ENCODE results near the gene SYMPK.
A peak's percentile ranks its signal among the peaks of the same experiment; 100 is the strongest.
"Not testable (repeated sequence)": the region's sequence is repeated elsewhere in the genome, so short reads cannot be mapped to it uniquely, and the experiment has no call there.

SYMPK gene

GRCh38 chr19:45862564-45863334 is at the start of gene SYMPK:
Gene SYMPK (minus strand): TSS chr19:45863147. CDS start chr19:45854495, 8,652 bp downstream.
- peak; percentile 91 for DNase-seq

GRCh38 chr19:45911291-45911690 is 48.3 kb upstream of the SYMPK start:
- no peak for DNase-seq

DNA sequence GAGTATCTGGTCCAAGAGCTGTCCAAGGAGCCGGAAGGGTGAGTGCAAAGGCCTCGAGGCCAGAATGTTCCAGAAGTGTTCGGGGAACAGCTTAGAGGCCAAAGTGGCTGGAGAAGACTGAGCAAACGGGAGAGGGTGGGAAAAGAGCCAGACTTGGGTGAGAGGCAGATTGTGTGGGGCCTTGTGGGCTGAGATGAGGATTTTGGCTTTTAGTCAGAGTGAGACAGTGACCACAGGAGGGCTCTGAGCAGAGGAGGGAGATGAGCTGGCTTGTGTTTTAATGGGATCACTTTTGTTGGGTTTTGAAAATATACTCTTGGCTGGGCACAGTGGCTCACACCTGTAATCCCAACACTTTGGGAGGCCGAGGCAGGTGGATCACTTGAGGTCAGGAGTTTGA is 46.0 kb upstream of the SYMPK start:
- no peak for DNase-seq

- no peak for DNase-seq
These were observed 43.3 kb upstream of the SYMPK start for GRCh38 chr19:45906221-45906620.

DNA sequence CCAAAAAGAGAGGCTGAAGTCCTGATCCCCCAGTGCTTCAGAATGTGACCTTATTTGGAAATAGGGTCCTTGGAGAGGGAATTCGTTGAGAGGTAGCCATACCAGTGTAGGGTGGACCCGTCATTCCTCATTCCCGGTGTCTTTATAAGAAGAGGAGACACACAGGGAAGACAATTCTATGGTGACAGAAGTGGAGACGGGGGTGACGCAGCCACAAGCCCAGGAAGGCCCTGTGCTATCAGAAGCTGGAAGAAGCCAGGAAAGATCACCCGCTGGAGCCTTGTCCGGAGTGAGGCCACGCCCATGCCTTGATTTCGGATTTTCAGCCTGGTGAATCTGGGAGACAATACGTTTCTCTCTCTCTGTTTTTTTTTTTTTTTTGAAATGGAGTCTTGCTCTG is 42.1 kb upstream of the SYMPK start:
- DNase-seq, result no peak

DNA sequence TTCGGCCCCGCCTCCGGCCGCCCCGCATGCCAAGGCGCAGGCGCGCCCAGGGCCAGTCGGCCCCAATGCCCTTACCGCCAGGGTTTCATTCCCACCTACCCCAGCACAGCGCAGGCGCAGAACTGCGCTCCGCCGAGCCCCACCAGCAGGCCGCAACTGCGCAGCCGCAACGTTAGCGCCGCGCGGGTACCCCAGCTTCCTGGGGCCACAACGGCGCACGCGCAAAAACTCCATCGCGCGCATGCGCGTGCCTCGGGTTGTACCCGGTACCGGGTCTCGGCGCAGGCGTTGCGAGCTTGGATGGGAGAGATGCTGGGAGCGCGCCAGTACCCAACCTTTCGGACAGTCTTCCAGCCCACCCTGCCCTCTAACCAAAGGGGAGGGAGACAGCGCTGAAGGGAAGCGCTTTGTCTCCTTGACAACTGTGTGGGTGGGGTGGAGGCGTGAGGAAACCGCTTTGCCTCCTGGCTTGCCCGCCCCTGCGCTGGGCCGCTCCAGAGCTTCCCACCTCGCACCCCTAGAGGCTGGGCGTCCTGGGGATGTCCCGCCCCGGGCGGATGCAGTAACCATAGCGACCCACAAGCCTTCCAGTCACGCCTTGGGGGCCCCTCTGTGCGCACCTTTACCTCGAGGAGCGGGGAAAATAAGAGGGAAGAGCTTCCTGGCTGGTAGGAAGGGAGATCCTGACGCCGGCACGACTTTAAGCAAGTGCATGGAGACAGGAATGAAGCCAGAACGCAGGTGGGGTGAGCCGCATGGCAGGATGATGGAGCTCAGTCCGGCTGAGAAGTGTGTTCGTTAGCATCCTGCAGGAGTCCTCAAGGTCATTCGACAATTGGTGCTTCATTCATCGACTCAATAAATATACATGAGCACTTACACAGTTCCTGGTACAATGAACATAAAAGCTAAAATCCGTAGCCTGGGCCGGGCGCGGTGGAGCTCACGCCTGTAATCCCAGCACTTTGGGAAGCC is 40.0 kb upstream of the SYMPK start:
- peak; percentile 78 for DNase-seq

- DNase-seq, result no peak
These were observed 39.1 kb upstream of the SYMPK start, which contains the start of gene MYPOP for GRCh38 chr19:45901912-45902650. Gene MYPOP (minus strand): TSS chr19:45902613. CDS start chr19:45901773, 840 bp downstream.

DNA sequence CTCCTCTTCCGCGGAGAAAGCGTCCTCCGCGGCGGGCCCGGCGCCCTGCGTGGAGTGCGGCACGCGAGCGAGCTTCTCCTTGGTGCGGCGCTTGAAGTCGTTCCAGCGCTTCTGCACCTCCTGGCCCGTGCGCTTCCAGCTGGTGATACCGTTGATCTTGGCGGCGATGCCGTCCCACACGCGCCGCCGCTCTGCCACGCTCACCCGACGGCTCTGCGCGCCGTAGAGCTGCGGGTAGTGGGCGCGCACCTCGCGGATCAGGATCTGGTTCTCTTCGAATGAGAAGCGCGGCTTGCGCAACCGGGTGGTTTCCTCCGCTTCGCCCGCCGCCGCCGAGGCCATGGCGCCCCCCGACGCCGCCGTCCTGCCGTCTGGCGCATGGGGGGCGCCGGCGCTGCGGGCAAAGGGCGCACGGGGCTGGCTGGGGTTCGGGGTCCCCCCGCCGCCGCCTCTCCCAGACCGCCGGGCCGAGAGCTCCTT is 38.5 kb upstream of the SYMPK start:
- DNase-seq, result no peak

DNA sequence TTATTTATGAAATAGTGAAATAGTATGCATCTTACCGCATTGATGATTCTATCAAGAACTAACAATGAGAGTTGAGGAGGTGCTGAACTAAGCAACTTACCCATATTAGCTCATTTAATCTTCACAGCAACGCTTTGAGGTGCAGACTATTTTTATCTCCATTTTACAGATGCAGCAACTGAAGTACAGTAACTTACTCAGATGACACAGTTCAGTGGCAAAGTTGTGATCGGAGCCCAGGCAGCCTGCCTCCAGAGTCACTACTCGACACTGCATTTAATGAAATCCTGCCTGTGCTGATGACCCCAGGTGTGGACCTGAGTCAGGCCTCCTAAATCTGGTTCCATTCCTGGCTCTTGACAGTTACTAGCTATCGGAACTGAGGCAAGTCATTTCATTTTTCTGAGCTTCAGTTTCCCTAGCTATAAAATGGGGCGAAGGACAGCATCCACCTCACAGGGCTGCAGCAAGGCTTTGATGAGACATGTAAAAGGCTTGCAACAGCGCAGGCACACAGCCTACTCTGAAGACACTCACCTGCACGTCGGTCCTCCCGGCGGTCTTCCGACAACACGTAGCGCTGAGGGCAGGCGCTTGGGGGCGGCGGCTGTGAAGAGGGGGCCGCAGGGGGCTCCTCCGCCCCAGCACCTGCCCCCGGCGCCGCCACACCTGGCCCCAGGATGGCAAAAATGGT is 37.9 kb upstream of the SYMPK start:
- no peak for DNase-seq

GRCh38 chr19:45899919-45900589 is 37.1 kb upstream of the SYMPK start:
- DNase-seq, result no peak

DNA sequence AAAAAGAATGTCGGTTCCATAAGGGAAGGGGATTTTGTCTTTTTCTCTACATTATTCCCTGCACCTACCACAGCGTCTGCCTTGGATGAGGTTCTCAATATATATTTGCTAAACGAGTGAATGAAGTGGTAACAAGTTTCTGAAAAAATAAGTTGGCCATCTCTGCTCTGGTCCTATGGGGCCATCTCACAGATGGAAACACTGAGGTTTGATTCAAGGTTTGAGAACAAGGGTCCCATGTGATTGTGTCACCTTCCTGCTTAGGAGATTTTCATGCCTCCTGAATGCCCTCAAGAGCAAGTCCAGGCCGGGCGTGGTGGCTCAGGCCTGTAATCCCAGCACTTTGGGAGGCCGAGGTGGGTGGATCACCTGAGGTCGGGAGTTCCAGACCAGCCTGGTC is 36.3 kb upstream of the SYMPK start:
- no peak for DNase-seq

GRCh38 chr19:45897261-45897812 is 34.4 kb upstream of the SYMPK start:
- DNase-seq, result no peak

DNA sequence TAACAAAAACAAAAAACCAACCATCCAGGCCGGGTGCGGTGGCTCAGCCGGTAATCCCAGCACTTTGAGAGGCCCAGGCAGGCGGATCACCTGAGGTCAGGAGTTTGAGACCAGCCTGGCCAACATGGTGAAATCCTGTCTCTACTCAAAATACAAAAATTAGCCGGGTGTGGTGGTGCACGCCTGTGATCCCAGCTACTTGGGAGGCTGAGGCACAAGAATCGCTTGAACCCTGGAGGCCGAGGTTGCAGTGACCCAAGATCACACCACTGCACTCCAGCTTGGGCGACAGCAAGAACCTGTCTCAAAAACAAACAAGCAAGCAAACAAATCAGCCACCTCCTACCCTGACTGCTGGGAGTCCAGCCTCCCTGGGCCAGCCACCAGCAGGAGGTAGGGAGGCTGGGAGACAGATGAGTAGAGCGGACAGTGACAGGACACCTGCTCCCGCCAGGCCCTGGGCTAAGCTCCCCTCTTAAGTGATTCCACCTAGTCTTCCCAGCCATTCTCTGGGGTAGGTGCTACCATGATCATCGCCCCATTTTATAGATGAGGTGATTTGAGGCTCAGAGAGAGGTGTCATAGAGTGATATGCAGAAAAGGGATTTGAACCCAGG is 33.1 kb upstream of the SYMPK start:
- not testable (repeated sequence) for DNase-seq

DNA sequence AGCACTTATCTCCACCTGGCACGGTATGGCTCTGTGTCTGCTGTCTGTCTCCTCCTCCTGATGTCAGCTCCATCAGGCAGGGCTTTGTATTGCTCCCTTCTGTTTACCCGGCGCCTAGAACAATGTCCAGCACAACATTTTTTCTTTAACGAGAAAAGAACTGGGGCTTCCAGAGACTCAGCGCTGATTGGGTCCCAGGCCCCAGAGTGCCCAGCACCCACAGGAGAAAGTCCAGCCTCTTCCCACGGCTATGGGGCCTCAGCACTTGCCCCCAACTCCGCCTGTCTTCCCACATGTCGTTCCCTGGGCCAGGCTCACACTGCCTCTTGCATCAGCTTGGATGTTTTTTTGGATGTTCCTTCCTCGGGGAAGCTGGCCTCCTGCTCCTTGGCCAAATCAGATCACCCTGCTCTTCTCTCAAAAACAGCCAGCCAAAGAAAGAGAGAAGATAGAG is 32.6 kb upstream of the SYMPK start:
- no peak for DNase-seq

GRCh38 chr19:45890877-45891276 is 27.9 kb upstream of the SYMPK start:
- DNase-seq, result no peak

DNA sequence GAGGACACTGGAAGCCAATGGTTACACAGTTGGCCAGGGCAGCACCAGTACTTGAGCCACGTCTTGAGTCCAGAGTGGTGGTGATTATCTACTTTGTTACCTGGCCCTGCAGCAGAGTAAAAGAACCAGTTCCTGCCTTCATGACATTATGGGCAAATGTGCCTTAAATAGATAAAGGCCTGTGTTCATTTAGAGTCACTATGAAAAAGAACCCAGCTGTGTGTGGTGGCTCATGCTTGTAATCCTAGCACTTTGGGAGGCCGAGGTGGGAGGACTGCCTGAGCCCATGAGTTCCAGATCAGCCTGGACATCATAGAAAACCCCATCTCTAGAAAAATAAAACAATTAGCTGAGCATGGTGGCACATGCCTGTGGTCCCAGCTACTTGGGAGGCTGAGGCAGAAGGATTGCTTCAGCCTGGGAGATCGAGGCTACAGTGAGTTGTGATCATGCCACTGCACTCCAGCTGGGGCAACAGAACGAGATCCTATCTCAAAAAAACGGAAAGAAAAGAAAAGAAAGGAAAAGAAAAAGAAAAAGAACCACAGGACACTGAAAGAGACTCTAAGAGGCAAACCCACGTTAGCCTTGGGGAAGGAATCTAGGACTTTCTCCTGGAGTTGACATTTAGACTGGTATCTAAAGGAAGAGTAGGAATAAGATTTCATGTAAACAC is 26.4 kb upstream of the SYMPK start:
- DNase-seq, result no peak

GRCh38 chr19:45887200-45887710 is 24.3 kb upstream of the SYMPK start:
- no peak for DNase-seq

- peak; percentile 63 for DNase-seq
These were observed 23.7 kb upstream of the SYMPK start for GRCh38 chr19:45886427-45887199.

Data from NCI-H1436 treated with DMSO at 0.1 percent for 48 hours (cell line).